ENCODE results near the gene CLEC4M. TPM values are rescaled to one million over a fixed set of nuclear protein-coding genes. Genes with fewer than 3 reads are reported as not detected.

CLEC4M gene
- polyA plus RNA-seq, 1 donor (not counting 4 experiments of a cell fraction or from before 2014, with no cell fraction given) = not detected

DNA sequence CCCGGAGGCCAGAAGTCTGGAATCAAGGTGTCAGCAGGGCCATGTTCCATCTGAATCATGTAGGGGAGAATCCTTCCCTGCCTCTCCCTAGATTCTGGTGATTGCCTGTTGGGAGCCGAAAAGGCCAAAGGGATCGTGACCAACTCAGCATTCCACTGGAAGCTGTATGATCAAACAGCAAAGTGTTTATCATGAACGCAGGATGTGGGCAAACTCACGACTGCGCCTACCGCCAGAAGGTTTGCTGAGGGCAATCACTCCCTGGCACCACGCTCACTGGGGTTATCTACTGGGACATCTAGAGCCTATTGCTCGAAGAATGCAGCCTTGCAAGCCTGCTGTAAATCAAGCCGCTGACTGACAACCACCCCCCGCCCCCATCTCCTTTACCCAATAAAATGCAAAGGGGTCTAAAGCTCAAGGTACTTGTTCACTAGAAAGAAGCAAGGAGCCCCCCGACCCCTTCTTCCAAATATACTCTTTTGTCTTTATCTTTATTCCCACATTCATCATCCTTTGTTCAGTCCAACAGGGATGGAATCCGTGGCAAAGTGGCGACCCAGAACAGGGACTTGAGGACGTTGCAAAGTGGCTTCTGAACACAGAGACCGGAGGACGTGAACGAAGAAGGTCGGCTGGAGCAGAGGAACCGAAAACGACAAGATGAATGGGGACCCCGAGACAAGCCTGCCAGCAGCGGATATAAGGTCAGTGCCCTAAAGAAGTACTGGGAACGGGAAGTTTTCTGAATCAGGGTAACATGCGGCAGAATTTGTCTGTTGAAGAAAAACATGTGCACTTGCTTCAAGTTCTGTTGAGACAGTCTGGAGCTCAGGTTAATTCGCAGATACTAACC is 16.8 kb downstream of the CLEC4M start:
- Histone ChIP-seq H3K4me1 (ENCODE audit: control insufficient read depth, extremely low read depth, insufficient read depth, low read length) (peaks cover 10% of the 10 kb centered on the region), H3K9ac (ENCODE audit: control insufficient read depth, extremely low read depth, insufficient read depth, low read length) (no peak overlapping the region), H3K36me3 (ENCODE audit: control insufficient read depth in 2 of 2, extremely low read depth in 1 of 2, insufficient read depth in 2 of 2, low read length in 2 of 2) (no peaks in the 10 kb centered on the region), H3K27me3 (ENCODE audit: control insufficient read depth, extremely low read depth, insufficient read depth, low read length) (peaks cover 7% of the 10 kb centered on the region), H2AFZ (ENCODE audit: control insufficient read depth, low read length) (no peak overlapping the region), H3K4me2 (ENCODE audit: control insufficient read depth, extremely low read depth, insufficient read depth, low read depth, low read length) (no peak overlapping the region), H3K4me3 (ENCODE audit: control insufficient read depth in 2 of 3, extremely low read depth in 1 of 3, insufficient read depth in 2 of 3, low read depth in 1 of 3, low read length in 3 of 3) (no peak overlapping the region), H3K9me1 (ENCODE audit: control insufficient read depth, extremely low read depth, insufficient read depth, low read length) (no peaks in the 10 kb centered on the region), H3K27ac (ENCODE audit: control insufficient read depth, insufficient read depth, low read length) (no peak overlapping the region), H3K9me3 (ENCODE audit: control insufficient read depth, low read depth, low read length) (peaks cover 2% of the 10 kb centered on the region), H4K20me1 (ENCODE audit: control insufficient read depth, extremely low read depth, insufficient read depth, low read length) (no peaks in the 10 kb centered on the region), H3K79me2 (ENCODE audit: control insufficient read depth, insufficient read depth, low read length) (no peaks in the 10 kb centered on the region)
- DNase-seq (ENCODE audit: low read depth, low spot score) (no peak), FAIRE-seq (no peak)
- dilution Hi-C loops (cut with MboI; ENCODE audit: extremely low pct_ligation_motif_present, low sequenced_read_pairs) = no loop called here
- TF ChIP-seq EZH2 (IDR thresholded peaks at IDR 0.05; ENCODE audit: low read length) = no peak
- no peak for TF ChIP-seq CTCF (optimal IDR thresholded peaks at IDR 0.05 in 1 of 3, IDR thresholded peaks at IDR 0.05 in 1 of 3, conservative IDR thresholded peaks at IDR 0.05 in 1 of 3; ENCODE audit: extremely low read depth in 1 of 3, insufficient read depth in 2 of 3, low read length in 3 of 3)

DNA sequence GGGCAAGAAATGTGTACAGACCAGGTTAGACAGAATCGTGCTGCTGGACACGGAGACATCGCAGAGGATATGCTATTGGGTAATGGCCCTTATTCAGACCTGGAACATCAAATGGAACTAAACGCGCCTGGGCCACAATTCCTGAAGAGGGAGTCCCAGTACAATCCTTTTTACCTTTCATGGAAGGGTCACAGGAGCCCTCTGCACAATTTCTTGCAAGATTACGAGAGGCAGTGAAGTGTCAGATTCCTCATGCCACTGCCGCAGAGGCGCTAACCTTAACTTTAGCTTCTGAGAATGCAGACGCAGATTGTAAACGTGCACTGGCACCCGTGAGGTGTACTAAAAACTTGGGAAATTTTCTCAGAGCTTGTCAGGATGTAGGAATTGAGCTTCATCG is 18.1 kb downstream of the CLEC4M start:
- no peaks in the 10 kb centered on the region for H3K36me3 ChIP-seq (ENCODE audit: control insufficient read depth in 2 of 2, extremely low read depth in 1 of 2, insufficient read depth in 2 of 2, low read length in 2 of 2)
- peaks cover 10% of the 10 kb centered on the region for H3K4me1 ChIP-seq (ENCODE audit: control insufficient read depth, extremely low read depth, insufficient read depth, low read length)
- no peaks in the 10 kb centered on the region for H3K9me1 ChIP-seq (ENCODE audit: control insufficient read depth, extremely low read depth, insufficient read depth, low read length)
- no peak overlapping the region for H3K9ac ChIP-seq (ENCODE audit: control insufficient read depth, extremely low read depth, insufficient read depth, low read length)
- DNase-seq (ENCODE audit: low read depth, low spot score) (no peak), FAIRE-seq (no peak)
- H3K4me2 ChIP-seq (ENCODE audit: control insufficient read depth, extremely low read depth, insufficient read depth, low read depth, low read length) = no peak overlapping the region
- H3K79me2 ChIP-seq (ENCODE audit: control insufficient read depth, insufficient read depth, low read length) = no peaks in the 10 kb centered on the region
- no peak overlapping the region for H3K27ac ChIP-seq (ENCODE audit: control insufficient read depth, insufficient read depth, low read length)
- dilution Hi-C loops (cut with MboI; ENCODE audit: extremely low pct_ligation_motif_present, low sequenced_read_pairs) = no loop called here
- peaks cover 7% of the 10 kb centered on the region for H3K27me3 ChIP-seq (ENCODE audit: control insufficient read depth, extremely low read depth, insufficient read depth, low read length)
- no peak overlapping the region for H3K4me3 ChIP-seq (ENCODE audit: control insufficient read depth in 2 of 3, extremely low read depth in 1 of 3, insufficient read depth in 2 of 3, low read depth in 1 of 3, low read length in 3 of 3)
- H4K20me1 ChIP-seq (ENCODE audit: control insufficient read depth, extremely low read depth, insufficient read depth, low read length) = no peaks in the 10 kb centered on the region
- H3K9me3 ChIP-seq (ENCODE audit: control insufficient read depth, low read depth, low read length) = peaks cover 2% of the 10 kb centered on the region
- TF ChIP-seq CTCF (optimal IDR thresholded peaks at IDR 0.05 in 1 of 3, IDR thresholded peaks at IDR 0.05 in 1 of 3, conservative IDR thresholded peaks at IDR 0.05 in 1 of 3; ENCODE audit: extremely low read depth in 1 of 3, insufficient read depth in 2 of 3, low read length in 3 of 3) (no peak), EZH2 (IDR thresholded peaks at IDR 0.05; ENCODE audit: low read length) (no peak)
- no peak overlapping the region for H2AFZ ChIP-seq (ENCODE audit: control insufficient read depth, low read length)
